GM21390 (cell line): Measurements from ENCODE around the gene PXMP2.
"Not testable (repeated sequence)": the region's sequence is repeated elsewhere in the genome, so short reads cannot be mapped to it uniquely, and the experiment has no call there.

Source experiments
- ATAC-seq: cut with Tn5 transposase; IDR thresholded peaks from one replicate; pipeline ENCODE4 v1.9.1; 2021; ENCODE audit not compliant: unreplicated experiment

Gene PXMP2

GRCh38 chr12:132747395-132747794, 60.0 kb downstream of the PXMP2 start:
- no peak for ATAC-seq

- ATAC-seq, result no peak
These were observed 60.5 kb downstream of the PXMP2 start for GRCh38 chr12:132747896-132748295.

- no peak for ATAC-seq
These were observed 60.9 kb downstream of the PXMP2 start for GRCh38 chr12:132748319-132748718.

GRCh38 chr12:132753670-132754069, 66.3 kb downstream of the PXMP2 start:
- not testable (repeated sequence) for ATAC-seq

- no peak for ATAC-seq
These were observed 67.0 kb downstream of the PXMP2 start for GRCh38 chr12:132754160-132754932.
